Activated CD4-positive, alpha-beta T cell treated with anti-CD3 and anti-CD28 coated beads, Interleukin-2, amount 10 ng/mL, durations not matched to agents 24 days and 14 days (primary cell): ENCODE data around the gene BIRC5. TPM values are rescaled to one million over a fixed set of nuclear protein-coding genes. Genes with fewer than 3 reads are reported as not detected.
"Not testable (repeated sequence)": the region's sequence is repeated elsewhere in the genome, so short reads cannot be mapped to it uniquely, and the experiment has no call there.

Experiments
- DNase-seq: peaks from one replicate; pipeline ENCODE4 v3.0.0; 2022
- H3K27ac Mint-ChIP-seq: one replicate; pipeline ENCODE4 v1.8.0; 2022; ENCODE audit warnings: mild to moderate bottlenecking, mixed read lengths
- H3K27me3 Mint-ChIP-seq: one replicate; pipeline ENCODE4 v1.8.0; 2022; ENCODE audit warnings: mixed read lengths
- H3K36me3 Mint-ChIP-seq: one replicate; pipeline ENCODE4 v1.8.0; 2022; ENCODE audit warnings: low read depth, mild to moderate bottlenecking, mixed read lengths
- H3K4me1 Mint-ChIP-seq: one replicate; pipeline ENCODE4 v1.8.0; 2021; ENCODE audit warnings: mixed read lengths
- H3K4me3 Mint-ChIP-seq: one replicate; pipeline ENCODE4 v1.8.0; 2022; ENCODE audit warnings: mild to moderate bottlenecking, moderate library complexity, mixed read lengths
- H3K9me3 Mint-ChIP-seq: one replicate; pipeline ENCODE4 v1.8.0; 2021; ENCODE audit warnings: mixed read lengths
- intact Hi-C: fragments of 100-400 bp; cut with micrococcal nuclease; formaldehyde crosslinking; loops from one replicate; pipeline ENCODE4 v1.15.1; 2023
- total RNA-seq: library from RNA; stranded (reverse); gene quantifications from 2 replicates; pipeline ENCODE4 v1.2.3, GENCODE V29; 2022

Gene BIRC5
- total RNA-seq, 1 donor from 2014 or later = 38.7 TPM

- intact Hi-C loops = no loop called here
- no peaks in the 10 kb centered on the region for H3K9me3 Mint-ChIP-seq
- no peaks in the 10 kb centered on the region for H3K36me3 Mint-ChIP-seq
- H3K27ac Mint-ChIP-seq = no peak overlapping the region
- H3K4me1 Mint-ChIP-seq = peaks cover 25% of the 10 kb centered on the region
- peaks cover 3% of the 10 kb centered on the region for H3K27me3 Mint-ChIP-seq
- H3K4me3 Mint-ChIP-seq = no peak overlapping the region
- DNase-seq = no peak
Measured at GRCh38 chr17:78248051-78248914, 34.2 kb downstream of the BIRC5 start.

- H3K27ac Mint-ChIP-seq = peak overlapping the region; percentile 29
- H3K36me3 Mint-ChIP-seq = no peaks in the 10 kb centered on the region
- no peak overlapping the region for H3K4me3 Mint-ChIP-seq
- peaks cover 3% of the 10 kb centered on the region for H3K27me3 Mint-ChIP-seq
- peaks cover 28% of the 10 kb centered on the region for H3K4me1 Mint-ChIP-seq
- intact Hi-C loops = no loop called here
- no peak for DNase-seq
- no peaks in the 10 kb centered on the region for H3K9me3 Mint-ChIP-seq
Measured at GRCh38 chr17:78249074-78249817, 35.2 kb downstream of the BIRC5 start.

DNA sequence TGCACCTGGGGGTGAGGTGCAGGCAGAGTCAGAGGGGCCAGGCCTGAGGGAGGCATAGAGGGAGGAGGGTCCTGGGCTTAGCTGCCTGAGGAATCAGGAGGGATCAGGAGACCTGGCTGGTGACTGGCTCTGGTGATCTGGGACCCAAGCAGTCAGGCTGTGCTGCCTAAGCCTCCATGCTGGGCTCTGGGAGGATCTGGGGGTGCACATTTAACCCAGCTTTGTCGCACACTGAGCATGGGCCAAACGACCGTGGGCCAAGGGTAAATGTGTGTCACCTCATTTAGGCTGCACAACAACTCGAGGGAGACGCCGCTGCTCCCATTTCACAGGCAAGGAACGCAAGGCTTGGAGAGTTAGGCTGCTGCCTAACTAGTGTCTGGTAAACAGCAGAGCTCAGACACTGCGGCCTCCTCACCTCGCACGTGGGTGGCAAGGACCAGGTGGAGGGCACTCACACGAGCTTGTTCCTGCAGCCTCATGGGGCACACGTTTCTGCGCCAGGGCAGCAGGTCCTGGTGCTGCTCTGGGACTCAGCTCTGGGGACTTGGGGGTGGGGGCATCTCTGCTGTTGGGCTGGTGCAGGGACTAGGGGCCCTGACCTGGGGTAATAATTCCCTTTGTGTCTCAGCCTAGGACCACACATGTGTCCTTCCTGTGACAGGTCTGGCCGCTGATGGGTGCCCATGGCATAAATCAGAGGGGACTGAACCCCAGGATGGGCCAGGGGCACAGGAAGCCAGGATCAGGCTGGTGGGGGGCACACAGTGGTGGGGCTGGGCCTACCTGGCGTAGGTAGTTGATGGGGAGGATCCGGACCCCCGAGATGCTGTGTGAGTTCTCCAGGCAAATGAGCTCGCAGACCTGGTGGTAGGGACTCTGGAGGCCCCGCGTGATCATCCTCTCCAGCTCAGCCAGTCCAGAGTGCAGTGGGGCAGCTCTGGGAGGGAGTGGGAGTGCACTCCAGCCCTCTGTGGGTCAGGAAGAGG lies 36.1 kb downstream of the BIRC5 start:
- Mint-ChIP-seq H3K4me3 (no peak overlapping the region), H3K27me3 (peaks cover 3% of the 10 kb centered on the region), H3K4me1 (peaks cover 32% of the 10 kb centered on the region), H3K9me3 (no peaks in the 10 kb centered on the region), H3K36me3 (no peaks in the 10 kb centered on the region), H3K27ac (peak overlapping the region; percentile 29)
- DNase-seq = no peak
- intact Hi-C loops = loop anchor here (2.0 to 5.0 kb wide), 5 partner anchors 37 to 228 kb away; no protein-coding TSS in a partner anchor

GRCh38 chr17:78250891-78251772 lies 37.1 kb downstream of the BIRC5 start:
- DNase-seq = peak; percentile 96
- Mint-ChIP-seq H3K4me1 (peaks cover 40% of the 10 kb centered on the region), H3K9me3 (no peaks in the 10 kb centered on the region), H3K36me3 (no peaks in the 10 kb centered on the region), H3K27me3 (no peaks in the 10 kb centered on the region), H3K4me3 (peak overlapping the region; percentile 85), H3K27ac (peak overlapping the region; percentile 84)
- intact Hi-C loops = loop anchor here (1.0 to 5.0 kb wide), 7 partner anchors 36 to 229 kb away; partner anchors contain the start of gene SOCS3

DNA sequence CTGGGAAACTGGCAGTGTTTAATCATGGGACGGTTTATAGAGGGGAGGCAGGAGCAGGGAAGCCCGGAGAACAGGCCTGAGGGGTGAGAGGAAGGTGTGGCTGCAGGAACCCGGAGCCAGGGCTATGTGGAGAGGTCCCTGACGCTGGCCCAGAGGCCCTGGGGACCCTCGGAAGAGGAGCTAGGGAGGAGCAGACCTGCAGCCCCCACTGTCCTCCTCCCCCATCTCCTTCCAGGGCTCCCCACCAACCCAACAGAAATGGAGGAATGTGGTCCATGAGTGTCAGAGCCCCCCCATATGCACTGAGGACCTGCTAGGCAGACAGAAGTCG lies 37.7 kb downstream of the BIRC5 start:
- peak overlapping the region; percentile 85 for H3K4me3 Mint-ChIP-seq
- intact Hi-C loops = loop anchor here (1.0 to 5.0 kb wide), 7 partner anchors 36 to 229 kb away; partner anchors contain the start of gene SOCS3
- H3K36me3 Mint-ChIP-seq = no peaks in the 10 kb centered on the region
- no peaks in the 10 kb centered on the region for H3K27me3 Mint-ChIP-seq
- peaks cover 42% of the 10 kb centered on the region for H3K4me1 Mint-ChIP-seq
- DNase-seq = no peak
- peak overlapping the region; percentile 84 for H3K27ac Mint-ChIP-seq
- H3K9me3 Mint-ChIP-seq = no peaks in the 10 kb centered on the region

DNA sequence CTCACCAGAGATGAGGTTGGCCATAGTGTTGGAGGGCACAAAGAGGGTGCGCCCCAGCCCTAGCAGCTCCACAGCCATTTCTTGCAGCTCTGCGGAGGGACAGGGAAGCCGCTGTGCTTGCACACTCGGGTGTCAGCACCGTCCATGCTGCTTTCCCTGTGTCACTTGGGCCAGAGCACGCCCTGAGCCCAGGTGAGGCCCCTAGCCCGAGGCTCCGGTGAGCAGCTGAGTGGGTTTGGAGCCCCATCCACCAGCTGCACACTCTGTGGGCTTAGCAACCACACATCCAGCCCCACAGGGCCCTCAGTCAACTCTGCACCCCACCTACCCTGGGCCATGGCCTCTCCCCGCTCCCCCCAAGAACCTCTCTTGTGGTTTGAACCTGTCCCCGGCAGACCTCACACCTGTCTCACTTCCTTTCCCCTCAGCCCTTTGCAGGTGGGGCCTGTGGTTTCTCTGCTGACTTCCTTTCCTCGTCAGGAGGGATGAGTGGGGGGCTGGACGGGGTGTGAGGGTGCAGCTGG lies 38.1 kb downstream of the BIRC5 start:
- Mint-ChIP-seq H3K36me3 (no peaks in the 10 kb centered on the region), H3K27me3 (no peaks in the 10 kb centered on the region), H3K9me3 (no peaks in the 10 kb centered on the region), H3K27ac (peak overlapping the region; percentile 84), H3K4me3 (peak overlapping the region; percentile 85), H3K4me1 (peaks cover 44% of the 10 kb centered on the region)
- peak; percentile 91 for DNase-seq
- intact Hi-C loops = loop anchor here (5.0 kb wide), 4 partner anchors 35 to 230 kb away; no protein-coding TSS in a partner anchor

DNA sequence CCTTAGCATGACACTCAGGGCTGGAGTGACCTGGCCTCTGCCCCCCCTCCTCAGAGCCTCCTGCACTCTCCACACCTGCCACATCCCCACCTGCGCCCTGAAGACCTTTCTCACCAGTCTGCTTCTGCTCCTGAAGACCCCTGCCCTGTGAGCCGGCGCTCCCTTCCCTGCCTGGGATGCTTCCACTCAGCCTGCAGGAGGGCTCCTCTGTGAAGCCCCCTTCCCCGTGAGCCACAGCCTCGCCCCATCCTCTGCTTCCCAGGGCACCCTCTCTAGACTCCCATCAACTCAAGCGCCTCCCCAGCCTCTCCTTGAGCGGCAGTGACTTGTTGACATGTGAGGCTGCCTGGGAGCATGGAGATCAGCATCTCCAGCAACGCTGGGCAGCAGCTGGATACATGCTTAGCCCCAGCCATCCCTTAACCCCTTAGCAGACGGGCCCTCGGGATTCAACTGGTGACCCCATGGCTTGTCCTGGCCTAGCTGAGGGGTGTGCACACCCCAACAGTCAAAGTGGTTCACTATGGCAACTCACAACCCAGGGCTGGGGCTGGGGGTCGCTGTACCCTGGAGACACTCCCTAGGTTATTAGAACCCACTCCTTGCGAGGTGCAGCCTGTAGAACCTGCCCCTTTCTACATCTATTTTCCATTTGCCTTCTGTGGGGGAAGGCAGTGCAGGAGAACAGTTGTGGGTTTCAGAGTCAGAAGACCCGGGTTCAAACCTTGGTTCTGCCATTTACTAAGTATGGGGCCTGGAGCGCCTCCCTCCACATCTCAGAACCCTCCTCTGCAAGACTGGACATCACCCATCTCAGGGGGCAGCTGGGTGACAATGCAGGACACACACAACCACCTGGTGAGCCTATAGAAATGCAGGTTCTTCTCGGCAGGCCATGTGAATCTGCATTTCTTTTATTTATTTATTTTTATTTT lies 38.9 kb downstream of the BIRC5 start:
- Mint-ChIP-seq H3K27ac (peak overlapping the region; percentile 84), H3K4me3 (peak overlapping the region; percentile 85), H3K4me1 (peaks cover 52% of the 10 kb centered on the region), H3K9me3 (no peaks in the 10 kb centered on the region), H3K27me3 (no peaks in the 10 kb centered on the region), H3K36me3 (no peaks in the 10 kb centered on the region)
- DNase-seq = peak; percentile 76
- intact Hi-C loops = loop anchor here (5.0 kb wide), 4 partner anchors 34 to 231 kb away; no protein-coding TSS in a partner anchor

DNA sequence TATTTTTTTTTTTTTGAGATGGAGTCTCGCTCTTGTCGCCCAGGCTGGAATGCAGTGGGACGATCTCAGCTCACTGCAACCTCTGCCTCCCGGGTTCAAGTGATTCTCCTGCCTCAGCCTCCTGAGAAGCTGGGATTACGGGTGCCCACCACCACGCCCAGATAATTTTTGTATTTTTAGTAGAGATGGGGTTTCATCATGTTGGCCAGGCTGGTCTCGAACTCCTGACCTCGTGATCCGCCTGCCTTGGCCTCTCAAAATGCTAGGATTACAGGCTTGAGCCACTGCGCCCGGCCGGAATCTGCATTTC lies 39.5 kb downstream of the BIRC5 start:
- H3K4me1 Mint-ChIP-seq = peaks cover 56% of the 10 kb centered on the region
- not testable (repeated sequence) for H3K9me3 Mint-ChIP-seq, DNase-seq, H3K27me3 Mint-ChIP-seq, H3K36me3 Mint-ChIP-seq
- peak overlapping the region; percentile 85 for H3K4me3 Mint-ChIP-seq
- peak overlapping the region; percentile 80 for H3K27ac Mint-ChIP-seq
- intact Hi-C loops = loop anchor here (5.0 kb wide), 4 partner anchors 34 to 231 kb away; no protein-coding TSS in a partner anchor

DNA sequence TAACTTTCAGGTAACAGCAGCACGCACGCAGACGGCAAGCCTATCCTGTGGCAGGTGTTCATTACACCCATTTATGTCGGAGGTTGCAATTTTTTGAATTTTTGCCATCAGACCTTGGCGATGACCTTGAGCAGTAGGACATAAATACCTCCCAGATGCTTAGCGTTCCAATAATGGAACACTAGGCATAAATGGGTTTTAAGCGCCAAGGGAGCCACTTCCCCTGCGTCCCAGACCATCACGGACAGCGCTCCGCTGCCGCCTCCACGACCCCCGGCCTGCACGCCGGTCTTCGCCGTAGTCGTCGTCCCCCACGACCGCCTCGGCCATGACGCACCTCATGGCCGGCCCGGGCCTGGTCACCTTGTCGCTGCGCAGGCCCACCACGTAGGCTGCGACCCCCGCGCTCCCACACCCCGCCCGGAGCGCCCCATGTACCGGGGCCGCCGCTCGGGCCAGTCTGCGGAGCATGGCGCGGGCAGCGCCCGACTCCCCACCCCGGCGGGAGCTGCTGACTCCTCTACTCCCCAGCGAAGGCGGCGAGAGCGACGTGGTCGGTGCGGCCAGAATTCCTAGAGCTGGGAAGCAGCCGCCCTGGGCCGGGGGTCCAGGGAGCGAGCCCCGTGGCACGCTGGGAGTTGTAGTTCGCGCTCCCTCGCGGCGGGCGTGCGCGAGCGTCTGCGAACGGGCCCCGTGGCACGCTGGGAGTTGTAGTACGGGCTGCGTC lies 40.1 kb downstream of the BIRC5 start:
- Mint-ChIP-seq H3K4me1 (peaks cover 56% of the 10 kb centered on the region), H3K27me3 (no peaks in the 10 kb centered on the region), H3K36me3 (no peaks in the 10 kb centered on the region), H3K27ac (peak overlapping the region; percentile 80), H3K4me3 (peak overlapping the region; percentile 85), H3K9me3 (no peaks in the 10 kb centered on the region)
- DNase-seq = peak; percentile 95
- intact Hi-C loops = loop anchor here (1.0 to 5.0 kb wide), 5 partner anchors 33 to 232 kb away; partner anchors contain the start of gene BIRC5

DNA sequence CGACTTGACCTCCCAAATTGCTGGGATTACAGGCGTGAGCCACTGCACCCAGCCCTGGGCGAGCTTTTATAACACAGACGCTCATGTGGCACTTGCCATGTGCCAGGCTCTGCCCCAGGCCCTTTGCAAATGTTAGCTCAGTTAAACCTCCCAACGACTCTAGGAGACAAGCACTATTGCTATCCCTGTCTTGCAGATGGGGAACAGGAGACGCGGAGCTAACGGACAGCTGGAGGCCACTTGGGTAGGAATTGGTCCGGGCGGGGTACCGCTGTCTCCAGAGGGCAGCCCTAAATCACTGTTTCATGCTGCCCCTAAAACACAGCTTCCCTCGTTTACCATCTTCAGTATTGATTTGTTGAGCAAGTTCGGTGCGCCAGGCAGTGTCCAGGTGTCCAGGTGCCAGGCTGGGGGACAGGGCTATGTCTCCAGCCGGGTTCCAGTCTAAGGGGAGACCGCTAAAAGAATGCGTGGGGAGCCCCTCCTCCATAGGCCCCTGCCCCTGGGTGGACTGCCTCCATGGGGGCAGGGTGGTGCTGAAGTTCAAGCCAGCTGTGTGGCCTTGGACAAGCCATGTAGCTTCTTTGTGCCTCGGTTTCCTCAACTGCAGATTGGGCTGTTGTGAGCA lies 41.1 kb downstream of the BIRC5 start:
- no peak overlapping the region for H3K27ac Mint-ChIP-seq
- H3K4me3 Mint-ChIP-seq = peak overlapping the region; percentile 42
- peaks cover 64% of the 10 kb centered on the region for H3K4me1 Mint-ChIP-seq
- no peaks in the 10 kb centered on the region for H3K27me3 Mint-ChIP-seq
- no peaks in the 10 kb centered on the region for H3K36me3 Mint-ChIP-seq
- H3K9me3 Mint-ChIP-seq = no peaks in the 10 kb centered on the region
- intact Hi-C loops = no loop called here
- DNase-seq = no peak
